ENCODE results near the gene KRT6B.
"Not testable (repeated sequence)": the region's sequence is repeated elsewhere in the genome, so short reads cannot be mapped to it uniquely, and the experiment has no call there.

Gene KRT6B

DNA sequence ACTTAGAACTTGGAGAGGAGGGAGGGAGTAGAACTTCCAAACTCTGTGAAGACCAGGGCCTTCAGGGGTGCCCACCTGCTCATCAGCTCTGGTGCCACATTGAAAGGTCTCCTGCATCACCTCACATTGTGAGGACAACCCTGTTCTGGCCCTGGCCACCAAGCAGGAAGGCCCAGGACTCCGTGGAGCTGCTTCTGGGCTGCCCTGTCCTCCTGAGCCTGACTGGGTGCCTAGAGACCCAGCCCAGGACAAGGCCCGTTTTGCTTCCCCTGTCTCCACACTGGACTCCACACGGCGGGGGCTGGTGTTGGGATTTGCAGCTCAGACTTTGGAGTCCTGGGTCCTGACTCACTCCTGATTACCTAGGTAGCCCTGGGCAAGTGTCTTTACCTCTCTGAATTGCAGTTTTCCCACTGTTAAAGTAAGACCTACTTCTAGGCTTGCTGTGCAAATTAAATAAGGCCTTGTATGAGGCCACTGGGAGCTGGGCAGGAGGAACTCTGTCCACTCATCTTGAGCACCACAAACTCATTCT, 33.3 kb downstream of the KRT6B start:
- Histone ChIP-seq H3K4me1 (ENCODE audit: insufficient read depth, low read length) (no peaks in the 10 kb centered on the region), H3K9me3 (ENCODE audit: insufficient read depth, low read depth, low read length) (no peaks in the 10 kb centered on the region), H3K4me3 (ENCODE audit: low read length) (no peak overlapping the region), H3K9ac (ENCODE audit: low read depth, low read length) (no peak overlapping the region), H3K36me3 (ENCODE audit: insufficient read depth, low read depth, low read length) (no peaks in the 10 kb centered on the region), H3K27me3 (ENCODE audit: insufficient read depth, low read length) (no peaks in the 10 kb centered on the region), H3K27ac (ENCODE audit: low read length) (no peak overlapping the region)

DNA sequence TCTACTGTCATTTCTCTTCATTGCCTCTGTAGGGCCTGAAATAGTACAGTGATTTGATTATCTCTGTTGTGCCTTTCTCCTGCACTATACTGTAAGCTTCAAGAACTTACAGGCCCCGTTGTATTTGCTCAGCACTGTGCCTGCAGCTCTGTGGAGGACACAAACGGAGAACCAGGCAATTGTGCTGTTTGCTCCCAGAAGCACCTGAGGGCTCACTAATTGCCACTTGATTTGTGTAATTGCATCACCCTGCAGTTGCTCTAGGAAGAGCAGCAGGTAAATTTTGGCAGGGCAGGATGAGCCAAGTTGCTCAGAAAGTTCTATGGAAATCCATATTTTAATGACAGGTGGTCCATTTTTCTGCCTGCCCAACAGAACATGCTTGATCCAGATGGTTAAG, 34.2 kb downstream of the KRT6B start:
- Histone ChIP-seq H3K27me3 (ENCODE audit: insufficient read depth, low read length) (no peaks in the 10 kb centered on the region), H3K9me3 (ENCODE audit: insufficient read depth, low read depth, low read length) (no peaks in the 10 kb centered on the region), H3K27ac (ENCODE audit: low read length) (no peak overlapping the region), H3K9ac (ENCODE audit: low read depth, low read length) (no peak overlapping the region), H3K4me1 (ENCODE audit: insufficient read depth, low read length) (no peaks in the 10 kb centered on the region), H3K4me3 (ENCODE audit: low read length) (no peak overlapping the region), H3K36me3 (ENCODE audit: insufficient read depth, low read depth, low read length) (no peaks in the 10 kb centered on the region)

DNA sequence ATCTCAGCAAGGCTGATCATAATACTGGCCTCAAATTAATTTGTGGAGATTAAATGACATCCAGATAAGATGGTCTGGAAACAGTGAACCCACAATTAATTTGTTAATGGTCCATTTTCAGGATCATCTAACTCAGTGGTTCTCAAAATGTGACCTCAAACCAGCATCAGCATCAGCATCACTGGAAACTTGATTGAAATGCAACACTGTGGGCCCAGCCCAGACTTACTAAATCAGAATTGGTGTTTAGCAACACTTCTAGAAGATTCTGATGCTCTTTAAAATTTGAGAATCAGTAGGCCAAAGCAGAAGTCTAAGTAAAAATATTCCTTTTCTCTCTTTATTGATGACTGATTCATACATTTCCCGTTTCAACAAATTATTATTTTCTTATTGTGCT, 35.2 kb downstream of the KRT6B start:
- Histone ChIP-seq H3K36me3 (ENCODE audit: insufficient read depth, low read depth, low read length) (no peaks in the 10 kb centered on the region), H3K9ac (ENCODE audit: low read depth, low read length) (no peak overlapping the region), H3K27me3 (ENCODE audit: insufficient read depth, low read length) (no peaks in the 10 kb centered on the region)

DNA sequence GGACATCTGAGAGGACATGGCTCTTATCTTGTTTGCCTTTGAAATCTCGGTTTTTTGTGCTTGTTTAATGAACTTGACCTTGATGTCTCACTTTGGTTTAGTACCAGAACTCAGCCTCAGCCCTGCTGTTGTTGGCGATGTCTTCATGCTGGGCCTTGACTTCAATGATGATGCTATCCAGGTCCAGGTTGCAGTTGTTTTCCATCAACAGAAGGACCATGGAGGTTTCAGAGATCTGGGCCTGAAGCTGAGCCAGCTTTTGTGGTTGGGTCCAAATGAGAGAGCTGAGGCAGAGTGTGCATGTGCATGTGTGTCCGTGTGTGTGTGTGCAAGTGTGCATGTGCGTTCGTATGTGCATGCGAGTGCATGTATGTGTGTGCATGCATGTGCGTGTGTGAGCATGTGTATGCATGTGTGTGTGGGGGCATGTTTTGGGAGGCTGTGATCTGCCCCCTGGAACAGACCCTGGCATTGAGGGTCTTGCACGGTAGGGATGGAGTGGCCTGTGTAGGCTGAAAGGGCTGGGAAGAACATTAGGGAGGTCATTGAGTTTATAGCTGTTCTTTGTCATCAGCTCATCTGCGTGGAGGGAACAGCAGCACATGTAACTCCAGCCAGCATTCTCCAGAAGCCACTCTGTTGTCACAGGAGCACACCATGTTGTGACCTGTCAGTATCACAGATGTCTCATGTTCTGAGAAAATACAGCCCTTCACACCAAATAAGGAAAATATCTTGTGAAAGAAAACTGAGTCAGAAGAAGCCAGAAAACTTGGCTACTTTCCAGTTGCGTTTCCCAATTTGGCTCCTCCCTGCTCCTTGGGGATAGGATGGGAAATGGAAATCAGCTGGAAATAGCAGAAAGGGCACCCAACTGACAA, 35.8 kb downstream of the KRT6B start:
- Histone ChIP-seq H3K27me3 (ENCODE audit: insufficient read depth, low read length) (no peaks in the 10 kb centered on the region), H3K9me3 (ENCODE audit: insufficient read depth, low read depth, low read length) (no peaks in the 10 kb centered on the region), H3K27ac (ENCODE audit: low read length) (no peak overlapping the region), H3K9ac (ENCODE audit: low read depth, low read length) (no peak overlapping the region), H3K36me3 (ENCODE audit: insufficient read depth, low read depth, low read length) (no peaks in the 10 kb centered on the region), H3K4me3 (ENCODE audit: low read length) (no peak overlapping the region), H3K4me1 (ENCODE audit: insufficient read depth, low read length) (no peaks in the 10 kb centered on the region)

More for the DNA sequence above, 35.2 kb downstream of the KRT6B start:
- Histone ChIP-seq H3K4me3 (ENCODE audit: low read length) (no peak overlapping the region), H3K27ac (ENCODE audit: low read length) (no peak overlapping the region), H3K4me1 (ENCODE audit: insufficient read depth, low read length) (no peaks in the 10 kb centered on the region), H3K9me3 (ENCODE audit: insufficient read depth, low read depth, low read length) (no peaks in the 10 kb centered on the region)

DNA sequence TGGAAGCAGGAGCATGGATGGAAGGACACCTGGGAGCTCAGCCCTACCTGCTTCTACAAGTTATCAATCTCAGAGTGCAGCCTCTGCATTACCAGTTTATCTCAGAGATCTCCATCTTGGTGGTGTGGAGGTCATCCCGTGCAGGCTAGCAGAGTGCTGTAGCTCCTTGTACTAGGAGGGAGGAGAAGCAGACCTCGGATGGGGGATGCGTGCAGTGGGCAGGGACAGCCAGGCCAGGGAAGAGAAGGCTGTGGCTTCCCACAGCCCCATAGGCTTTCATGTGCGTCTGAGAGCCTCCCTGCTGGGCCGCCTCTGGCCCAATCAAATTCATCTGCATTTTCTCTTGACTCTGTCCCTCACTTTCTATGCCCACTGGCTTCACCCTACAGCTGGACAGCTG, 37.0 kb downstream of the KRT6B start:
- no peak overlapping the region for H3K4me3 ChIP-seq (ENCODE audit: low read length)
- no peaks in the 10 kb centered on the region for H3K4me1 ChIP-seq (ENCODE audit: insufficient read depth, low read length)
- no peaks in the 10 kb centered on the region for H3K9me3 ChIP-seq (ENCODE audit: insufficient read depth, low read depth, low read length)
- H3K27ac ChIP-seq (ENCODE audit: low read length) = no peak overlapping the region
- no peak overlapping the region for H3K9ac ChIP-seq (ENCODE audit: low read depth, low read length)
- no peaks in the 10 kb centered on the region for H3K27me3 ChIP-seq (ENCODE audit: insufficient read depth, low read length)
- H3K36me3 ChIP-seq (ENCODE audit: insufficient read depth, low read depth, low read length) = no peaks in the 10 kb centered on the region

DNA sequence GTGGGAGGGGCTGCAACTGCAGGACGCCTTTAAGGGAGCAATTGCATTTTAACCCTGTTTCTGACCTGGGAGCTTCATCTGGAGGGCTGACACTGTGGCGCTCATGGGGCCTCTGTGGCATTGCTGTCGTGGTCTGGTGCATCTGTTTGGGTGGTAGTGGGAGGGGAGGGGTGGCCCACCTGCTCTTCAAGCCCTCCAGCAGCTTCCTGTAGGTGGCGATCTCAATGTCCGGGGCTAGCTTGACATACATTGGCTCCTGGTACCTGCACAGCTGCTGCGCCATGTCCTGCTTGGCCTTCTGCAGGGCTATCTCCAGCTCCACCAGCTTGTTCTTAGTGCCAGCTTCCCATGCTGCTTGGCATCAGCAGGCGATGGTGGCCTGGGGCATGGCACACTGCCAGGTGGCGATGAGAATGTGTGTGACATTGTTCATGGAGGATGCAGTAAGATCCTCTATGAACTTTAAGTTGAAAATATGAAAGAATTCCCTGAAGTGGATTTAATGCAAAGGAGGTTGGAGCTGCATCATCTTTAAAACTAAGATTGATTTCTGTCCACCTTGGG, 38.1 kb downstream of the KRT6B start:
- no peaks in the 10 kb centered on the region for H3K9me3 ChIP-seq (ENCODE audit: insufficient read depth, low read depth, low read length)
- H3K36me3 ChIP-seq (ENCODE audit: insufficient read depth, low read depth, low read length) = no peaks in the 10 kb centered on the region
- no peaks in the 10 kb centered on the region for H3K27me3 ChIP-seq (ENCODE audit: insufficient read depth, low read length)
- no peak overlapping the region for H3K9ac ChIP-seq (ENCODE audit: low read depth, low read length)
- no peak overlapping the region for H3K4me3 ChIP-seq (ENCODE audit: low read length)
- no peak overlapping the region for H3K27ac ChIP-seq (ENCODE audit: low read length)
- no peaks in the 10 kb centered on the region for H3K4me1 ChIP-seq (ENCODE audit: insufficient read depth, low read length)

DNA sequence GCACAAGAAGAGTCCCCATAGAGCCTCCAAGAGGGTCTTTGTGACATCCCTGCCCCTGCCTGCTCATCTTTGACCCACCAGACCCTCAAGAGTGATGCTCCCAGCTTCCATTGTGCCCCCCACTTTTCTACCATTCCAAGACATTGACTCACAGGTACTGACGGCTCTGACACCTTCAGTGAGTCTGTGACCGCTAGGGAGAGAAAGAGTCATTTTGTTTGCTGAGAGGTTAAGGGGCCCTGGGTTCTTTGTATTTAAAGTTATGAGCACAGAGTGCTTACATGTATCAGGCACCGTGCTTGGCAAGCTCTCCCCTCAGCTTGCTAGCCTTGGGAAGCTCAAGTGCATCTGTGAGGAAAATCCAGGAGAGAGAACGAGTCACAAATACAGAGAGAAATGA, 38.7 kb downstream of the KRT6B start:
- H3K4me3 ChIP-seq (ENCODE audit: low read length) = no peak overlapping the region
- no peaks in the 10 kb centered on the region for H3K4me1 ChIP-seq (ENCODE audit: insufficient read depth, low read length)
- no peak overlapping the region for H3K27ac ChIP-seq (ENCODE audit: low read length)
- no peaks in the 10 kb centered on the region for H3K27me3 ChIP-seq (ENCODE audit: insufficient read depth, low read length)
- no peaks in the 10 kb centered on the region for H3K9me3 ChIP-seq (ENCODE audit: insufficient read depth, low read depth, low read length)
- H3K36me3 ChIP-seq (ENCODE audit: insufficient read depth, low read depth, low read length) = no peaks in the 10 kb centered on the region
- no peak overlapping the region for H3K9ac ChIP-seq (ENCODE audit: low read depth, low read length)

DNA sequence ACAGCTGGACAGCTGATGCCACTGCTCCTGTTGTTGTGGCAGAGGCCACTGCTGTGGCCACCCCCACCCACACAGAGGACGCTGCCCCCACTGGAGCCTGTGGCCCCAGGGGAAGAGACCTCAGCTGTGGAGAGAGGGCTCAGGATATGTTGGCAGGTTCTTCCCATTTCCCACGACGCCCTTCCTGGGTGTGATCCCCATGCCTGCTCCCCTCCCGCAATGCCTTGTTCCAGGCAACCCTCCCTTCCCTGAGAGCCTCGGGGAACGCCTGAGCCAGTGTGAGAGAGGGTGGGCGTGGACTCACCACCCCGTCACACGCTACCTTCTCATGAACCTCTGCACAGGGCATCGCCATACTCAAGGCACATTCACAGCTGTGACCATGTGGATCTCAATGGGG, 40.1 kb downstream of the KRT6B start:
- Histone ChIP-seq H3K4me1 (ENCODE audit: insufficient read depth, low read length) (no peaks in the 10 kb centered on the region), H3K36me3 (ENCODE audit: insufficient read depth, low read depth, low read length) (no peaks in the 10 kb centered on the region), H3K27ac (ENCODE audit: low read length) (no peak overlapping the region), H3K4me3 (ENCODE audit: low read length) (no peak overlapping the region), H3K9ac (ENCODE audit: low read depth, low read length) (no peak overlapping the region), H3K9me3 (ENCODE audit: insufficient read depth, low read depth, low read length) (no peaks in the 10 kb centered on the region), H3K27me3 (ENCODE audit: insufficient read depth, low read length) (no peaks in the 10 kb centered on the region)

DNA sequence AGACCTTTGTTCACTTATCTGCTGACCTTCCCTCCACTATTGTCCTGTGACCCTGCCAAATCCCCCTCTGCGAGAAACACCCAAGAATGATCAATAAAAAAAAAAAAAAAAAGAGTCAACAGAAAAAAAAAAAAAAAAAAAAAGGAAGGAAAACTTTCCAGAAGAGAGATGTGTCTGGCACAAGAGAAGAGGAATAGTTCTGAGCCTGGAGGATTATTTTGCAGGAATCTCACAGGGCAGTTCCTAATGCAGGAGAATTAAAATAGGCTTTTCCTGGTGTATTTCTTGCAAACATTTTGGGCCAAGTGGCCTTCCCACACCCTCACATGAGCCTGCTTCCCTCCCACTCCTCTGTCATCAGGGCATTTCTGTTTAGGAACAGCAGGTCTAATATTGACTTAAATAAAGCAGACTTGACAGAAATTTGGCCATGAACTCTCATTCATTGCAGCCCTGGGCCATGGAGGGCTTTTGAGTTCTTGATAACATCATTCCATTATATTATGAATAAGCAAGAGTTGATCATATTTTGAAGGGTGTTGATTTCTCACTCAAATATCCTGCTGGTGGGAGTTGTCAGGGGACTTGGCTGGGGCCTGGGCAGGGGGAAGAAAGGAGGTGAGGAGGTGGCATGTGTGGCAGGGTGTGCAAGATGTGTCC, 41.2 kb downstream of the KRT6B start:
- H3K9ac ChIP-seq (ENCODE audit: low read depth, low read length); H3K9me3 ChIP-seq (ENCODE audit: insufficient read depth, low read depth, low read length); H3K27ac ChIP-seq (ENCODE audit: low read length); H3K36me3 ChIP-seq (ENCODE audit: insufficient read depth, low read depth, low read length); H3K27me3 ChIP-seq (ENCODE audit: insufficient read depth, low read length); H3K4me1 ChIP-seq (ENCODE audit: insufficient read depth, low read length); H3K4me3 ChIP-seq (ENCODE audit: low read length): not testable (repeated sequence)

DNA sequence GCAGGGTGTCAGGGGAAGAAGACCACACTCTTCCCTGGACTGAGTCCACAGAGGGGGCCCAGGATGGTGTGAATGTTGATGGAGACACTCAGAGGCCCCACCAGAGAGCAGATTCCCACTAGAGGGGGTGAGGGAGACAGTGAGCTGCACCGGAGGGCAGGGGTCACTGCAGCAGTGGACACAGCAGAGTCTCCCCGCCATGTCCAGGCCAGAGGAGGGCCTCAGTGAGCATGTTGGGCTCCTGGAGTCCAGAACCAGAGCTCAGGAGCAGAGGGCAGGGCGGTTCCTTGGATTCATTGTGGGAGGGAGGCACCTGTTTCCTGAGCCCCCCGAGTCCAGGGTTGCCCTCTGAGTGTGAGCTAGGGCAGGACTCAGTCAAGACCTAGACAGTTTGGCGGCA, 44.0 kb downstream of the KRT6B start:
- H3K4me3 ChIP-seq (ENCODE audit: low read length) = no peak overlapping the region
- no peak overlapping the region for H3K9ac ChIP-seq (ENCODE audit: low read depth, low read length)
- H3K9me3 ChIP-seq (ENCODE audit: insufficient read depth, low read depth, low read length) = no peaks in the 10 kb centered on the region
- H3K4me1 ChIP-seq (ENCODE audit: insufficient read depth, low read length) = peaks cover 3% of the 10 kb centered on the region; the same call in 1 of the 2 replicates
- H3K27ac ChIP-seq (ENCODE audit: low read length) = no peak overlapping the region
- H3K36me3 ChIP-seq (ENCODE audit: insufficient read depth, low read depth, low read length) = no peaks in the 10 kb centered on the region
- H3K27me3 ChIP-seq (ENCODE audit: insufficient read depth, low read length) = no peaks in the 10 kb centered on the region

DNA sequence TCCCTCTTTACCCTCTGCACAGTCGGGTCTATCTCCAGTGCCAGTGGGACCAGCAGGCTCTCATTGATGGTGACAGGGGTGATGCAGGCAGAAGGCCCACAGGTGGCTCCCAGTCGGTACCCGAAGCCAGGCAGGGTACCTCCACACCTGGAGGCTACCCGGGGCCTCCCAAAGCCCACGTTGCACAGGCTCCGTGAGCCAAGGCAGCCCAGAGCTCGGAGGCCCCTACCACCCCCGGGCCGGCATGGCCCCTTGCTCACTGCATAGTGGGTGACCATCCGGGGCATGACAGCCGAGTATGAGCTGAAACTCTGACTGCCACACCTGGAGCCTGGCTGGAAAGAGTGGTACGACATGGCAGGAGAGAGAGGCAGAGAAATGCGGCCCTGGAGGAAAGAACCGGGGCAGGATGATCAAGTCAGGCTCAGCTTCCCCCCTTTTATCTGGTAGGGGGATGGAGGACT, 46.0 kb downstream of the KRT6B start, which contains the start of gene KRT82:
KRT82 (minus strand) TSS at position 414 of the 464 bp plus-strand sequence; CDS start at position 356, 58 bp downstream.
- Histone ChIP-seq H3K9ac (ENCODE audit: low read depth, low read length) (no peak within 1 kb of the TSS), H3K4me3 (ENCODE audit: low read length) (no peak within 1 kb of the TSS), H3K27ac (ENCODE audit: low read length) (no peak within 1 kb of the TSS), H3K9me3 (ENCODE audit: insufficient read depth, low read depth, low read length) (no peaks in the 10 kb centered on the region), H3K27me3 (ENCODE audit: insufficient read depth, low read length) (no peaks in the 10 kb centered on the region), H3K36me3 (ENCODE audit: insufficient read depth, low read depth, low read length) (no peaks in the 10 kb centered on the region), H3K4me1 (ENCODE audit: insufficient read depth, low read length) (peaks cover 3% of the 10 kb centered on the region; the same call in 1 of the 2 replicates)

Data from iPS-20b (cell line).